ENCODE data around the gene MYO5A.

MYO5A gene

DNA sequence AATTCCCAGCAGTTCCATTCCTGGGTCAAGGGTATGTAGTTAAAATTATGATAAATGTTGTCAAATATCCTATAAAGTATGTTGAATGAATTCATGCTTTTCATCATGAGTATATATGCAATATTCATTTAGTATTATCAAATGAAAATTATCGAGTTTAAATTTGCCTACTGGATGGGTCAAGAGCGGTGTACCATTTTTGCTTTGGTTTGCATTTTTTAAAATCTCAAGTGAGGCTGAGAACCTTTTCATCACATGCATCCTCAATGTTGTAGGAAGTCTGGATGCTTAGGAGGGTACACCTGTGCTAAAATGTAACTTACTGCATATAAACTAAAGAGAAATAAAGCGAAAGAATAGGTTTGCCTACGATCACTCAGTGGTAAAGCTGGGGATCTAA is 137.6 kb downstream of the MYO5A start:
- TF ChIP-seq, protein P1, sequence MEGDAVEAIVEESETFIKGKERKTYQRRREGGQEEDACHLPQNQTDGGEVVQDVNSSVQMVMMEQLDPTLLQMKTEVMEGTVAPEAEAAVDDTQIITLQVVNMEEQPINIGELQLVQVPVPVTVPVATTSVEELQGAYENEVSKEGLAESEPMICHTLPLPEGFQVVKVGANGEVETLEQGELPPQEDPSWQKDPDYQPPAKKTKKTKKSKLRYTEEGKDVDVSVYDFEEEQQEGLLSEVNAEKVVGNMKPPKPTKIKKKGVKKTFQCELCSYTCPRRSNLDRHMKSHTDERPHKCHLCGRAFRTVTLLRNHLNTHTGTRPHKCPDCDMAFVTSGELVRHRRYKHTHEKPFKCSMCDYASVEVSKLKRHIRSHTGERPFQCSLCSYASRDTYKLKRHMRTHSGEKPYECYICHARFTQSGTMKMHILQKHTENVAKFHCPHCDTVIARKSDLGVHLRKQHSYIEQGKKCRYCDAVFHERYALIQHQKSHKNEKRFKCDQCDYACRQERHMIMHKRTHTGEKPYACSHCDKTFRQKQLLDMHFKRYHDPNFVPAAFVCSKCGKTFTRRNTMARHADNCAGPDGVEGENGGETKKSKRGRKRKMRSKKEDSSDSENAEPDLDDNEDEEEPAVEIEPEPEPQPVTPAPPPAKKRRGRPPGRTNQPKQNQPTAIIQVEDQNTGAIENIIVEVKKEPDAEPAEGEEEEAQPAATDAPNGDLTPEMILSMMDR (IDR thresholded peaks at IDR 0.05; ENCODE audit: low read depth, low read length, missing control alignments): no peak
- no peak overlapping the region for H3K4me3 ChIP-seq (replicated peaks; ENCODE audit: low read depth, low read length)
- DNase-seq (ENCODE audit: extremely low read depth, low read depth): no peak

DNA sequence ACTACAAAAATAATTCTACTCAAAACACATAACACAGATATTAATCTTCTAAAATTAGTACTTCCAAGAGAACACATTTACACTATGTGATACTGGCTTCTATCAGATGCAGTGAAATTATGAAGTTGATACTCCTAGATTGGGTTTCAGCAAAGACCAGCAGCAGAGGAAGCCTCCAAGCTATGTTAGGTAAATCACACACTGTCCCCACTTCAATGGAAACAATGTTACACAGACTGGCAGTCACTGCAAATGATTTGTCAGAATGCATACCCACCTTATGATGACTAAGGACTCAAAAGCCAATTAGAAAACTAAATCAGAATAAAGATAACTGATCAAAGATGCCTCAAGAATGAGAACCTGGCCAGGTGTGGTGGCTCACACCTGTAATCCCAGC is 143.0 kb downstream of the MYO5A start:
- H3K4me3 ChIP-seq (replicated peaks; ENCODE audit: low read depth, low read length): no peak overlapping the region
- no peak for DNase-seq (ENCODE audit: extremely low read depth, low read depth)
- TF ChIP-seq, protein P1 (IDR thresholded peaks at IDR 0.05; ENCODE audit: low read depth, low read length, missing control alignments): no peak

DNA sequence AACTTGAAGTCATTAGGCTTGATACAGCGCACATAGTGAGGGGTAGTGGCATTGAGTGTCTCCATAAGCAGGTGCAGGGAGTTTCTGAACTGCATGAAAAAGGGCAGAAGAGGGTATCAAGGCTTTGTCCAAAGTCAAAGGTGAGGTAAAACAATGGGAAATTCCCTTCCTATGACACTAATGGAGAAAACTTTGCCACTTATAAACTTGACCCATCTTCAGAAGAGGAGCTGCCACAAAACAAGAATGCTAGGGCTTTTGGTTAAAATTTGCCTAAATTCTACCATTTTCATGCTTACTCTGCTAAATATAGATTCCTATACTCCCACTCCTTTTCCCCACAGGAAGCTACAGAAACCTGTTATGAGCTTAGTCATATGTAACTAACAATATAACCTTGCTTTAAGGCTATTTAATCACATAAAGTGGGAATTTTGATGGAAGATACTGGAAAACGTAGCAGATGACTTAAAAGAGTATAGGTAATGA is 145.5 kb downstream of the MYO5A start:
- TF ChIP-seq, protein P1 (IDR thresholded peaks at IDR 0.05; ENCODE audit: low read depth, low read length, missing control alignments): no peak
- DNase-seq (ENCODE audit: extremely low read depth, low read depth): no peak
- no peak overlapping the region for H3K4me3 ChIP-seq (replicated peaks; ENCODE audit: low read depth, low read length)

DNA sequence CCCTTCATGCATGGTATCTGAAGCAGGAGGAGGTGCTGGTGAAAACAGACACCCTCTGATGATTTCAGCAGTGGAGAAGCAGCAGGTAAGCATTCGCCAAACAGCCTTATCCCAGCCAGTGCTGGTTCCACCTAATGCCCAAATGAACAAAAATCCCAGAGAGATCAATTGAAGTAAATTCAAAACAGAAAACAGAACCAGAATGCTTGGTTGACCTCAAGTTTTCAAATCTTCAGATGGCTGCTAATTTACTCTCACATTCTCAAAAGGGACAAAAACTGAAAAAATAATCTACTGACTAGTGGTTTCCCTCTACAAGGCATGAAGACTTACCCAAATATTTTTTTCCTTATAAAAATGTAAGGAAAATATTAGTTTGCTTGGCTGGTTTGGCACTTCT is 146.0 kb downstream of the MYO5A start:
- TF ChIP-seq, protein P1 (IDR thresholded peaks at IDR 0.05; ENCODE audit: low read depth, low read length, missing control alignments): no peak
- H3K4me3 ChIP-seq (replicated peaks; ENCODE audit: low read depth, low read length): no peak overlapping the region
- no peak for DNase-seq (ENCODE audit: extremely low read depth, low read depth)

DNA sequence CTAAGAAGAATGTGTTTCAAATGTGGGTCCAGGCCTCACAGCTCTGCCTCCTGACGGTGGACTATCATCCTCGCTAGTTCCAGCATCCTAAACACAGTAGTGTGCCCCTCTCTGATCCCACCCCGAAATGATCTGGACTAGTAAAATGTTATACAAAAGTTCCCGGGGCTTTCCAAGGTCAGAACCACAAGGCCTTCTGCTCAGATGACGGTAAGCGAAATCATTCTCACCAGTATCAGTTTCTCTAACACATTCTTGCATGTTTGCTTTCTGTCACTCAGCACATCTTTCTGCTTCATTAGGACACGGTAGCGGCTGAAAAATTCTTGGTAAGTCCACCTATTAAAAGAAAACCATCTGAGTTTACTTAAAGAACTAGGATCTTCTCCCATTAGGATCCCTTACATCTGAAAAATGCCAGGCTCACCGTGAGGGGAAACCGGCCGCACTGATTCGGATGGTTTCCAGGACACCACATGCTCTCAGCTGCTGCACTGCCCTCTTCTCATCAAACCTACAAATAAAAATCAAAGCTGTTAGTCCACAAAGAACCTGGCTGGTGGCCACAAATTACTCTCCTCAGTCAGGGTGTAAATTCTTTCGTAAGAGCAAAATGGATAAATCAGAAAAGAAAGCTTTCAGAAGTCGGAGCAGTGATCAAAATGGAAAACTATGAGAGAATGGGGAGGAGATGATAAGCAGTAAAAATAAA is 149.1 kb downstream of the MYO5A start:
- TF ChIP-seq, protein P1 (IDR thresholded peaks at IDR 0.05; ENCODE audit: low read depth, low read length, missing control alignments): no peak
- DNase-seq (ENCODE audit: extremely low read depth, low read depth): no peak
- no peak overlapping the region for H3K4me3 ChIP-seq (replicated peaks; ENCODE audit: low read depth, low read length)

DNA sequence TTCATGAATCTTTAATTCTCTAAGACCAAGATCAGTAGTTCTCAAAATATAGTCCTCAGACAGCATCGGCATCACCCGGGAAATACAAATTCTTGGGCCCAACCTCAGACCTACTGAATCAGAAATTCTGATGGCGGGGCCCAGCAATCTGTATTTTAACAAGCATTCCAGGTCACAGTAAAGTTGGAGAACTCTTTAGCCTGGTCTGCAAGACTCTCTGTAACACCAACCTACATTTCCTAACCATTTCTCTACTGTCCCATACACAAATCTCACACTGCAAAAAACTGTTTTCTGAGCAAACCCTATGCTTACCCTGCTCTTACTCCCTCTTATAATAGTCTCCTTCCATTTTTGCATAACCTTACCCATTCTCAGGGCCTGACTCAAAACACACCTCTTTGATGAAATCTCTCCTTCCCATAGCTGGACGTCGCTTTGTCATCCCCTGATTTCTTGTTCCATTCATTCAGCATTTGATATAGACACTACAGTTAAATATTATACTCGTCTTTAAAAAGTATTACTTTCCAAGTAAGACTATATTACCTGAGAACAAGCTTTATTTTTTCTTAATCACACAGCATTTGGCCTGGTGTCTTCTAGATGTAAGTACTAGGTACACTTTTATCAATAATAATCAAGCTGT is 149.8 kb downstream of the MYO5A start:
- no peak overlapping the region for H3K4me3 ChIP-seq (replicated peaks; ENCODE audit: low read depth, low read length)
- DNase-seq (ENCODE audit: extremely low read depth, low read depth): no peak
- TF ChIP-seq, protein P1 (IDR thresholded peaks at IDR 0.05; ENCODE audit: low read depth, low read length, missing control alignments): no peak
